ENCODE results near the gene ZNF205. TPM values are rescaled to one million over a fixed set of nuclear protein-coding genes. Genes with fewer than 3 reads are reported as not detected.
A peak's percentile ranks its signal among the peaks of the same experiment; 100 is the strongest.

The ZNF205 gene
- total and polyA plus RNA-seq, 10 of the 15 experiments (the other 5 are each of a cell fraction or from before 2014, with no cell fraction given): 0.26 to 1.5 (median 0.78) TPM; not detected in 2

GRCh38 chr16:3074860-3075522 is 37.4 kb upstream of the ZNF205 start (continued):
- peak; percentile 95 for TF ChIP-seq RUNX3 (IDR thresholded peaks at IDR 0.05; ENCODE audit: low read length)
- TF ChIP-seq TAF1 (IDR thresholded peaks at IDR 0.05; ENCODE audit: borderline replicate concordance, low read depth, low read length): peak; percentile 44; the same call in 1 of the 2 replicates
- TF ChIP-seq TCF3 (IDR thresholded peaks at IDR 0.05; ENCODE audit: borderline replicate concordance, insufficient read depth, low read depth, low read length): peak; percentile 92
- TF ChIP-seq NBN (IDR thresholded peaks at IDR 0.05): peak; percentile 70
- TF ChIP-seq POLR2AphosphoS2 (IDR thresholded peaks at IDR 0.05; ENCODE audit: low read depth, low read length): no peak
- no peak for TF ChIP-seq KDM1A (IDR thresholded peaks at IDR 0.05; ENCODE audit: borderline replicate concordance)
- 0 out of 4 replicates have a peak, but pooled peaks of 1 of the 2 experiments have one; percentile 23 for TF ChIP-seq CEBPB (IDR thresholded peaks at IDR 0.05; ENCODE audit: borderline replicate concordance in 1 of 2, low read depth in 2 of 2, low read length in 2 of 2)
- TF ChIP-seq TARDBP (IDR thresholded peaks at IDR 0.05; ENCODE audit: borderline replicate concordance): no peak; the same call in 1 of the 2 replicates
- 0 out of 2 replicates have a peak, but pooled peaks have one; percentile 45 for TF ChIP-seq POLR2AphosphoS5 (IDR thresholded peaks at IDR 0.05; ENCODE audit: low read length)
- no peak for TF ChIP-seq STAT3 (IDR thresholded peaks at IDR 0.05; ENCODE audit: low read depth, low read length)
- no peak for TF ChIP-seq LARP7 (IDR thresholded peaks at IDR 0.05)
- TF ChIP-seq RAD51 (IDR thresholded peaks at IDR 0.05): no peak
- TF ChIP-seq RFX5 (IDR thresholded peaks at IDR 0.05; ENCODE audit: low read depth, low read length): no peak
- TF ChIP-seq USF2 (IDR thresholded peaks at IDR 0.05; ENCODE audit: borderline replicate concordance, low read depth, low read length): no peak
- TF ChIP-seq CBFB (IDR thresholded peaks at IDR 0.05; ENCODE audit: low read depth): peak; percentile 77; the same call in 1 of the 2 replicates
- TF ChIP-seq NFIC (IDR thresholded peaks at IDR 0.05; ENCODE audit: low read depth, low read length): peak; percentile 33; the same call in 1 of the 2 replicates
- TF ChIP-seq ZNF687 (IDR thresholded peaks at IDR 0.05): peak; percentile 74
- no peak for TF ChIP-seq SREBF2 (IDR thresholded peaks at IDR 0.05; ENCODE audit: low read length)
- no peak for TF ChIP-seq SIX5 (IDR thresholded peaks at IDR 0.05; ENCODE audit: low read depth, low read length, severe bottlenecking)
- no peak for TF ChIP-seq ZNF384 (IDR thresholded peaks at IDR 0.05; ENCODE audit: borderline replicate concordance, low read depth, low read length)
- TF ChIP-seq ZNF207 (IDR thresholded peaks at IDR 0.05; ENCODE audit: borderline replicate concordance): no peak
- peak; percentile 79; a peak in 3 of 4 replicates for TF ChIP-seq BHLHE40 (IDR thresholded peaks at IDR 0.05; ENCODE audit: borderline replicate concordance in 1 of 2, low read depth in 2 of 2, low read length in 1 of 2)
- no peak for TF ChIP-seq BRCA1 (IDR thresholded peaks at IDR 0.05; ENCODE audit: low read depth, low read length)
- TF ChIP-seq NR2C2 (IDR thresholded peaks at IDR 0.05; ENCODE audit: borderline replicate concordance, control insufficient read depth, insufficient read length, low read depth): no peak
- TF ChIP-seq PKNOX1 (IDR thresholded peaks at IDR 0.05): no peak
- TF ChIP-seq CHD2 (IDR thresholded peaks at IDR 0.05; ENCODE audit: borderline replicate concordance, low read depth, low read length): peak; percentile 82; the same call in 1 of the 2 replicates
- no peak for TF ChIP-seq NR2C1 (IDR thresholded peaks at IDR 0.05)

Data from GM12878 (cell line).